ENCODE data around the gene RABGEF1.

DNA sequence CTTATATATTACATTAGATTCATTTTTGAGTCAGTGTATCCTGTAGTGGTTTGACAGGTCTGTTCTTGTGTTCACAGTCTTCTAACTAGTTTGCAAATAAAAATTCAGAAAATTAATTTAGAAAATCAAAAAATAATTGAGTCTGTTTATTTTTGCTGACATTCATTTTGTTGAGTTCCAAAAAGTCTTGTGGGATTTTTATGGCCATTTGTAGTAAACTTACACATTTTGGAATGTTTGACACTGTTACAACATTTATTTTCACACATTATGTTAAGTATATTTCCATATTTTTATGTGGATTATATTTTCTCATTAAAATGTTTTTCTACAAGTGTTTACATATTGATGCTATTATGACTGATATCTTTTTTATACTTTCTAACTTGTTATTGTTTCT is 16.4 kb downstream of the RABGEF1 start:
- TF ChIP-seq, protein P1, sequence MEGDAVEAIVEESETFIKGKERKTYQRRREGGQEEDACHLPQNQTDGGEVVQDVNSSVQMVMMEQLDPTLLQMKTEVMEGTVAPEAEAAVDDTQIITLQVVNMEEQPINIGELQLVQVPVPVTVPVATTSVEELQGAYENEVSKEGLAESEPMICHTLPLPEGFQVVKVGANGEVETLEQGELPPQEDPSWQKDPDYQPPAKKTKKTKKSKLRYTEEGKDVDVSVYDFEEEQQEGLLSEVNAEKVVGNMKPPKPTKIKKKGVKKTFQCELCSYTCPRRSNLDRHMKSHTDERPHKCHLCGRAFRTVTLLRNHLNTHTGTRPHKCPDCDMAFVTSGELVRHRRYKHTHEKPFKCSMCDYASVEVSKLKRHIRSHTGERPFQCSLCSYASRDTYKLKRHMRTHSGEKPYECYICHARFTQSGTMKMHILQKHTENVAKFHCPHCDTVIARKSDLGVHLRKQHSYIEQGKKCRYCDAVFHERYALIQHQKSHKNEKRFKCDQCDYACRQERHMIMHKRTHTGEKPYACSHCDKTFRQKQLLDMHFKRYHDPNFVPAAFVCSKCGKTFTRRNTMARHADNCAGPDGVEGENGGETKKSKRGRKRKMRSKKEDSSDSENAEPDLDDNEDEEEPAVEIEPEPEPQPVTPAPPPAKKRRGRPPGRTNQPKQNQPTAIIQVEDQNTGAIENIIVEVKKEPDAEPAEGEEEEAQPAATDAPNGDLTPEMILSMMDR (IDR thresholded peaks at IDR 0.05; ENCODE audit: insufficient read depth, low read depth, low read length): no peak
- TF ChIP-seq EZH2 (IDR thresholded peaks at IDR 0.05; ENCODE audit: insufficient read depth, low read length): no peak

Measured in astrocyte (in vitro differentiated cells and primary cell).